Measurements from ENCODE around the gene GPR39.

The GPR39 gene

GRCh38 chr2:132446444-132446843 lies 29.8 kb downstream of the GPR39 start:
- DNase-seq (ENCODE audit: low read depth in 2 of 2) = no peak

- no peak for DNase-seq (ENCODE audit: low read depth in 2 of 2)
These were observed 31.7 kb downstream of the GPR39 start for GRCh38 chr2:132448331-132448730.

- DNase-seq (ENCODE audit: low read depth in 2 of 2) = no peak
These were observed 32.2 kb downstream of the GPR39 start for GRCh38 chr2:132448771-132449170.

GRCh38 chr2:132449868-132450267 lies 33.3 kb downstream of the GPR39 start:
- DNase-seq (ENCODE audit: low read depth in 2 of 2) = no peak

GRCh38 chr2:132460781-132461180 lies 44.2 kb downstream of the GPR39 start:
- no peak for DNase-seq (ENCODE audit: low read depth in 2 of 2)

- DNase-seq (ENCODE audit: low read depth in 2 of 2) = no peak
These were observed 45.6 kb downstream of the GPR39 start for GRCh38 chr2:132462236-132462635.

- DNase-seq (ENCODE audit: low read depth in 2 of 2) = no peak
These were observed 47.1 kb downstream of the GPR39 start for GRCh38 chr2:132463719-132464118.

GRCh38 chr2:132465917-132466316 lies 49.3 kb downstream of the GPR39 start:
- no peak for DNase-seq (ENCODE audit: low read depth in 2 of 2)

- no peak for DNase-seq (ENCODE audit: low read depth in 2 of 2)
These were observed 49.9 kb downstream of the GPR39 start for GRCh38 chr2:132466428-132467028.

GRCh38 chr2:132468821-132469675 lies 52.4 kb downstream of the GPR39 start:
- DNase-seq (ENCODE audit: low read depth in 2 of 2) = no peak

GRCh38 chr2:132470746-132471145 lies 54.1 kb downstream of the GPR39 start:
- DNase-seq (ENCODE audit: low read depth in 2 of 2) = no peak

- no peak for DNase-seq (ENCODE audit: low read depth in 2 of 2)
These were observed 56.7 kb downstream of the GPR39 start for GRCh38 chr2:132473174-132473883.

GRCh38 chr2:132475615-132476014 lies 59.0 kb downstream of the GPR39 start:
- no peak for DNase-seq (ENCODE audit: low read depth in 2 of 2)

GRCh38 chr2:132477436-132477835 lies 60.8 kb downstream of the GPR39 start:
- DNase-seq (ENCODE audit: low read depth in 2 of 2) = no peak

GRCh38 chr2:132477962-132478361 lies 61.4 kb downstream of the GPR39 start:
- no peak for DNase-seq (ENCODE audit: low read depth in 2 of 2)

- DNase-seq (ENCODE audit: low read depth in 2 of 2) = no peak
These were observed 62.0 kb downstream of the GPR39 start for GRCh38 chr2:132478461-132479105.

GRCh38 chr2:132479155-132479554 lies 62.5 kb downstream of the GPR39 start:
- DNase-seq (ENCODE audit: low read depth in 2 of 2) = no peak

GRCh38 chr2:132482821-132483220 lies 66.2 kb downstream of the GPR39 start:
- no peak for DNase-seq (ENCODE audit: low read depth in 2 of 2)

GRCh38 chr2:132484144-132484543 lies 67.5 kb downstream of the GPR39 start:
- no peak for DNase-seq (ENCODE audit: low read depth in 2 of 2)

GRCh38 chr2:132488491-132488890 lies 71.9 kb downstream of the GPR39 start:
- no peak for DNase-seq (ENCODE audit: low read depth in 2 of 2)

- DNase-seq (ENCODE audit: low read depth in 2 of 2) = no peak
These were observed 72.5 kb downstream of the GPR39 start for GRCh38 chr2:132489150-132489549.

- DNase-seq (ENCODE audit: low read depth in 2 of 2) = no peak
These were observed 79.3 kb downstream of the GPR39 start for GRCh38 chr2:132495881-132496280.
